BJ (cell line): ENCODE results near the gene LRRC51. TPM values are rescaled to one million over a fixed set of nuclear protein-coding genes. Genes with fewer than 3 reads are reported as not detected.
A peak's percentile ranks its signal among the peaks of the same experiment; 100 is the strongest.

Experiments
- CTCF ChIA-PET: fragments of 350-600 bp; formaldehyde crosslinking; extraction: SDS; loops from one replicate; lab custom pipeline; 2021; ENCODE audit warnings: antibody characterized with exemption, inconsistent platforms; lab: Yijun Ruan, JAX
- POLR2A ChIA-PET: fragments of 300-600 bp; sonication (Branson Sonifier 250); formaldehyde crosslinking; extraction: SDS; loops from one replicate; lab custom pipeline; 2021; ENCODE audit warnings: antibody characterized with exemption; lab: Charles Lee
- DNase-seq: peaks from one replicate; pipeline ENCODE4 v3.0.0-alpha.2; 2011; ENCODE audit warnings: low read depth
- H3K27me3 ChIP-seq: 2 replicates; pipeline ENCODE4 v1.6.0; 2011; ENCODE audit warnings: low read length; ENCODE audit not compliant: control insufficient read depth, insufficient read depth
- H3K36me3 ChIP-seq: 2 replicates; pipeline ENCODE4 v1.5.1; 2011; ENCODE audit warnings: low read length; ENCODE audit not compliant: control insufficient read depth, insufficient read depth
- H3K4me3 ChIP-seq: 2 replicates; pipeline ENCODE4 v1.5.1; 2011; ENCODE audit warnings: low read depth, mild to moderate bottlenecking, control low read depth, low read length
- polyA plus RNA-seq: library from polyadenylated mRNA; depleted of rRNA; stranded (reverse); fragments of >200 nt; gene quantifications from 2 replicates; pipeline ENCODE4 v1.2.3, GENCODE V29; 2011
- TF ChIP-seq, protein P1 (sequence below): IDR thresholded peaks from 2 replicates; pipeline ENCODE4 v1.5.1; 2011; ENCODE audit warnings: low read depth, mild to moderate bottlenecking, control low read depth, inconsistent platforms, low read length, moderate library complexity; ENCODE audit not compliant: insufficient read depth

LRRC51 gene
- polyA plus RNA-seq, 1 experiment: 9.8 TPM

- H3K27me3 ChIP-seq: no peaks in the 10 kb centered on the region
- TF ChIP-seq, protein P1, sequence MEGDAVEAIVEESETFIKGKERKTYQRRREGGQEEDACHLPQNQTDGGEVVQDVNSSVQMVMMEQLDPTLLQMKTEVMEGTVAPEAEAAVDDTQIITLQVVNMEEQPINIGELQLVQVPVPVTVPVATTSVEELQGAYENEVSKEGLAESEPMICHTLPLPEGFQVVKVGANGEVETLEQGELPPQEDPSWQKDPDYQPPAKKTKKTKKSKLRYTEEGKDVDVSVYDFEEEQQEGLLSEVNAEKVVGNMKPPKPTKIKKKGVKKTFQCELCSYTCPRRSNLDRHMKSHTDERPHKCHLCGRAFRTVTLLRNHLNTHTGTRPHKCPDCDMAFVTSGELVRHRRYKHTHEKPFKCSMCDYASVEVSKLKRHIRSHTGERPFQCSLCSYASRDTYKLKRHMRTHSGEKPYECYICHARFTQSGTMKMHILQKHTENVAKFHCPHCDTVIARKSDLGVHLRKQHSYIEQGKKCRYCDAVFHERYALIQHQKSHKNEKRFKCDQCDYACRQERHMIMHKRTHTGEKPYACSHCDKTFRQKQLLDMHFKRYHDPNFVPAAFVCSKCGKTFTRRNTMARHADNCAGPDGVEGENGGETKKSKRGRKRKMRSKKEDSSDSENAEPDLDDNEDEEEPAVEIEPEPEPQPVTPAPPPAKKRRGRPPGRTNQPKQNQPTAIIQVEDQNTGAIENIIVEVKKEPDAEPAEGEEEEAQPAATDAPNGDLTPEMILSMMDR: no peak
- no peak for DNase-seq
- peak overlapping the region; percentile 63 for H3K4me3 ChIP-seq
- peaks cover 12% of the 10 kb centered on the region for H3K36me3 ChIP-seq
- POLR2A ChIA-PET: interaction anchor here (0.9 to 1.8 kb wide), 2 partner anchors 33 to 42 kb away, joined by 4 to 10 read pairs; no protein-coding TSS in a partner anchor
- CTCF ChIA-PET: interaction anchor here (1.0 to 3.8 kb wide), 3 partner anchors 33 to 86 kb away, joined by 3 to 17 read pairs (median 6); no protein-coding TSS in a partner anchor
Measured at GRCh38 chr11:72111300-72112142, 30.9 kb downstream of the LRRC51 start.

DNA sequence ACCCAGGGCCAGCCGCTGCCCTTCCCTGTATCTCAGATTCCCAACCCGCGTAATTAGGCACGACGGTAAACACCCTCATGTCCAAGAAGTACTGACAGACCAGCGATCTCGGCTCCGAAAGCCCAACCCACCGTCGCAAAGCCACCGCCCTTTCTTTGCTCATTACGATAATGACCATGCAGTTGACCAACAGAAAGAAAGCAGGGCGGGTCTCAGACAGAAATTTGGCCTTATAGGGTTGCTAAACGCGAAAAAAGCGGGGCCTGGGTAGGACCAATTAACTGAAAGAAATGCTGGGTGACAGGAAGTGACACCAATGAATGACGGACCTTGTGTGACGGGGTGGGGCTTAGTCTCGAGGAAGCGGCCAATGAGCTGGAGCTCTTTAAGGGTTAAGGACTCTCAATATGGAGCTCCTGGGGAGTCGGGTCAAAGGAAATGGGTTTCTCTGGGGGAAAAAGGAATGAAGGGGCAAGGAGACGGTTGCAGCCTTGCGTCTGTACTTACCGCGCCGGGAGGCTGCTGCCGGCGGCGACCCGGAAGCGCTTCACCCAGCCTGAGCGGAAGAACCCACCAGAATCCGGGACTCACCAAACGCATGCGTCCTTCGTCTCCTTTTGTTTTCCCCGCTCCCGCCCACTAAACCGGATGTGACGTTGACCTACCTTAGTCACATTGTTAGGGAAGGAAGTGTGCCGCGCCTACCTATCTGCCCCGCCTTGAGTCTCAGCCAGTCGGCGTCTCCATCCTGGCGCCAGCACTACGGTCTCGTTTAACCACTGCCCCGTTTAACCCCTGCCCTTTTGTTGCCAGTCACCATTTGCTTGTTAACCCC lies 31.7 kb downstream of the LRRC51 start, which contains the start of gene ANAPC15:
TSS of gene ANAPC15 (minus strand) at position 553 of the 835 bp plus-strand sequence. CDS start 1,419 bp downstream, outside the sequence.
- CTCF ChIA-PET: interaction anchor here (1.1 to 3.8 kb wide), 6 partner anchors 17 to 319 kb away, joined by 3 to 17 read pairs (median 4); no protein-coding TSS in a partner anchor
- Histone ChIP-seq H3K4me3 (peak within 1 kb of the TSS; percentile 63), H3K36me3 (peaks cover 12% of the 10 kb centered on the region), H3K27me3 (no peaks in the 10 kb centered on the region)
- DNase-seq: peak; percentile 98
- TF ChIP-seq, protein P1: no peak
- POLR2A ChIA-PET: interaction anchor here (0.6 to 1.8 kb wide), 3 partner anchors 12 to 41 kb away, joined by 3 to 10 read pairs (median 4); no protein-coding TSS in a partner anchor

- CTCF ChIA-PET: interaction anchor here (1.1 to 3.8 kb wide), 6 partner anchors 17 to 318 kb away, joined by 3 to 17 read pairs (median 4); no protein-coding TSS in a partner anchor
- peak; percentile 61 for DNase-seq
- TF ChIP-seq, protein P1: no peak
- Histone ChIP-seq H3K27me3 (no peaks in the 10 kb centered on the region), H3K4me3 (peak overlapping the region; percentile 63), H3K36me3 (peaks cover 12% of the 10 kb centered on the region)
- POLR2A ChIA-PET: interaction anchor here (0.6 to 1.8 kb wide), 3 partner anchors 13 to 40 kb away, joined by 3 to 10 read pairs (median 4); no protein-coding TSS in a partner anchor
Measured at GRCh38 chr11:72112978-72113808, 32.5 kb downstream of the LRRC51 start.

GRCh38 chr11:72114570-72114969 lies 33.9 kb downstream of the LRRC51 start:
- Histone ChIP-seq H3K36me3 (peaks cover 6% of the 10 kb centered on the region), H3K27me3 (no peaks in the 10 kb centered on the region), H3K4me3 (no peak overlapping the region)
- TF ChIP-seq, protein P1: no peak
- no peak for DNase-seq
- CTCF ChIA-PET: no interaction called here
- POLR2A ChIA-PET: no interaction called here
